Measurements from ENCODE around the gene LRRC8B. TPM values are rescaled to one million over a fixed set of nuclear protein-coding genes. Genes with fewer than 3 reads are reported as not detected.
A peak's percentile ranks its signal among the peaks of the same experiment; 100 is the strongest.

LRRC8B gene
- total and polyA plus RNA-seq, 9 of the 15 experiments (the other 6 are each of a cell fraction or from before 2014, with no cell fraction given) = 4.3 to 43.7 (median 14.4) TPM

- TF ChIP-seq ZNF609 (CRISPR knock-in tag; IDR thresholded peaks at IDR 0.05; ENCODE audit: borderline replicate concordance) (no peak; the same call in 1 of the 2 replicates), CHCHD3 (CRISPR knock-in tag; IDR thresholded peaks at IDR 0.05) (no peak), ZNF124 (CRISPR knock-in tag; IDR thresholded peaks at IDR 0.05) (peak; percentile 98; the same call in 1 of the 2 replicates), SNAPC5 (CRISPR knock-in tag; IDR thresholded peaks at IDR 0.05) (no peak), ILK (tag; IDR thresholded peaks at IDR 0.05; ENCODE audit: borderline replicate concordance, low read depth) (no peak), CTBP1 (IDR thresholded peaks at IDR 0.05; ENCODE audit: borderline replicate concordance) (no peak), ATF3 (IDR thresholded peaks at IDR 0.05) (no peak), ATF3 (CRISPR knock-in tag; conservative IDR thresholded peaks at IDR 0.05) (peak; percentile 85), NCOA6 (IDR thresholded peaks at IDR 0.05) (no peak), C11orf30 (IDR thresholded peaks at IDR 0.05; ENCODE audit: low read depth) (no peak), TSC22D4 (tag; IDR thresholded peaks at IDR 0.05) (no peak), CEBPG (CRISPR knock-in tag; IDR thresholded peaks at IDR 0.05) (peak; percentile 87), CEBPG (tag; conservative IDR thresholded peaks at IDR 0.05 in 1 of 2, IDR thresholded peaks at IDR 0.05 in 1 of 2) (no peak), KAT8 (IDR thresholded peaks at IDR 0.05; ENCODE audit: low read depth) (no peak), ZNF445 (CRISPR knock-in tag; IDR thresholded peaks at IDR 0.05; ENCODE audit: low read depth) (no peak), SETDB1 (IDR thresholded peaks at IDR 0.05; ENCODE audit: low read length) (no peak), ZNF444 (CRISPR knock-in tag; IDR thresholded peaks at IDR 0.05) (no peak), ELF2 (CRISPR knock-in tag; IDR thresholded peaks at IDR 0.05) (no peak), CHAMP1 (IDR thresholded peaks at IDR 0.05) (no peak), TGIF2 (CRISPR knock-in tag; IDR thresholded peaks at IDR 0.05) (peak; percentile 99)
Observed at GRCh38 chr1:89523572-89524368, 859 bp upstream of the LRRC8B start (continued).
